Fibroblast of skin of left quadriceps (primary cell): ENCODE results near the gene MAP2K5.
"Not testable (repeated sequence)": the region's sequence is repeated elsewhere in the genome, so short reads cannot be mapped to it uniquely, and the experiment has no call there.

ENCODE experiments used
- DNase-seq, 2 experiments: peaks; one replicate each; pipeline ENCODE4 v3.0.0-alpha.2; 2013; ENCODE audit warnings: low read depth in 2 of 2

Gene MAP2K5

GRCh38 chr15:67660874-67661606, 118.5 kb downstream of the MAP2K5 start:
- no peak for DNase-seq

GRCh38 chr15:67670647-67671305, 128.3 kb downstream of the MAP2K5 start:
- DNase-seq, result no peak

- DNase-seq, result not testable (repeated sequence)
Measured at GRCh38 chr15:67672834-67673233, 130.3 kb downstream of the MAP2K5 start.

GRCh38 chr15:67674983-67675382, 132.5 kb downstream of the MAP2K5 start:
- no peak for DNase-seq

GRCh38 chr15:67678089-67678488, 135.6 kb downstream of the MAP2K5 start:
- DNase-seq, result no peak

- DNase-seq, result no peak
Measured at GRCh38 chr15:67678993-67679392, 136.5 kb downstream of the MAP2K5 start.

GRCh38 chr15:67680641-67681040, 138.1 kb downstream of the MAP2K5 start:
- DNase-seq, result peak in 1 of 2 experiments; percentile 8

- DNase-seq, result peak; percentile 20
Measured at GRCh38 chr15:67685008-67685599, 142.6 kb downstream of the MAP2K5 start.

- DNase-seq, result no peak
Measured at GRCh38 chr15:67685716-67686115, 143.2 kb downstream of the MAP2K5 start.

- DNase-seq, result peak; percentile 28
Measured at GRCh38 chr15:67690936-67691335, 148.4 kb downstream of the MAP2K5 start.

GRCh38 chr15:67691450-67691849, 148.9 kb downstream of the MAP2K5 start:
- no peak for DNase-seq

- no peak for DNase-seq
Measured at GRCh38 chr15:67692573-67692972, 150.1 kb downstream of the MAP2K5 start.

GRCh38 chr15:67696087-67696486, 153.6 kb downstream of the MAP2K5 start:
- no peak for DNase-seq

GRCh38 chr15:67700023-67700422, 157.5 kb downstream of the MAP2K5 start:
- no peak for DNase-seq

- no peak for DNase-seq
Measured at GRCh38 chr15:67701669-67702068, 159.2 kb downstream of the MAP2K5 start.

GRCh38 chr15:67707520-67708283, 165.2 kb downstream of the MAP2K5 start:
- DNase-seq, result no peak

GRCh38 chr15:67708500-67708899, 166.0 kb downstream of the MAP2K5 start:
- DNase-seq, result no peak

- DNase-seq, result no peak
Measured at GRCh38 chr15:67715170-67715569, 172.7 kb downstream of the MAP2K5 start.

GRCh38 chr15:67716171-67716570, 173.7 kb downstream of the MAP2K5 start:
- no peak for DNase-seq

GRCh38 chr15:67717776-67718175, 175.3 kb downstream of the MAP2K5 start:
- no peak for DNase-seq

GRCh38 chr15:67719330-67719959, 176.9 kb downstream of the MAP2K5 start:
- DNase-seq, result no peak
